GM21529 (cell line): ENCODE results near the gene FAM237A.

ENCODE experiments used
- ATAC-seq: cut with Tn5 transposase; IDR thresholded peaks from one replicate; pipeline ENCODE4 v1.9.1; 2021; ENCODE audit not compliant: unreplicated experiment

Gene FAM237A

DNA sequence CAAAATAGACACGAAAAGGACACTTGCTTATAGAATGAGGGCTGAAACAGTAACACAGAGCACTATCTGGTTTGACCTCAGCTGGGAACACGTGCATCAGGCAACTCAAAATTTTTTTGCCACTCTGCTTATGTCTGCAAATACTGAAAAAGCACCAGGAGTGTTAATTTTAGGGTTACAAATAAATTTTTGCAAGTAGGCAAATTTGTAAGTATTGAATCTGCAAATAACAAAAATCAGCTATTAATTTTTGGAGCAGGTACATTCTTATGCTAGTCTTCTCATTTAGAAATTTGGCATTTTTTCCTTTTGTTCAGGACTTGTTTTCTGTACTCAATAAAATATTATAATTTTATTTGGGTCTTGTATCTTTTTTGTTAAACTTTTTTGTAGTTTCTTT lies 46.2 kb downstream of the FAM237A start:
- ATAC-seq = no peak

DNA sequence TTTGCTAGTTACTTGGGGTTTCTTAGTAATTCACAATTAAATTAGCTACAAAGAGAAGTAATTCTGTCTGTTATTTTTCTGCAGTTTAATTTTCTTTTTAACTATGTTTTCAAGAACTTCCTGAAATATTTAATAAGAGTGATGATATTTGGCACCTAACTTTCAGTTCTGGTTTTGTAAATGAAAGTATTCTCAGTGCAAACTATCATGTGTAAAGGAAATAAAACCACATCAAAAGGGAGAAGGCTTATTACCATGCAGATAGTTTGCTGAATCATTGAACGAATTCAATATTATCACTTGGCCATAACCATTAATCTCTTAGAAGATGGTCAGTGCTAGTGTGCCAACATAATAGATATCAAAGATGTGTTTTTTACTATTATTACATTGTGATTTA lies 46.7 kb downstream of the FAM237A start:
- no peak for ATAC-seq

DNA sequence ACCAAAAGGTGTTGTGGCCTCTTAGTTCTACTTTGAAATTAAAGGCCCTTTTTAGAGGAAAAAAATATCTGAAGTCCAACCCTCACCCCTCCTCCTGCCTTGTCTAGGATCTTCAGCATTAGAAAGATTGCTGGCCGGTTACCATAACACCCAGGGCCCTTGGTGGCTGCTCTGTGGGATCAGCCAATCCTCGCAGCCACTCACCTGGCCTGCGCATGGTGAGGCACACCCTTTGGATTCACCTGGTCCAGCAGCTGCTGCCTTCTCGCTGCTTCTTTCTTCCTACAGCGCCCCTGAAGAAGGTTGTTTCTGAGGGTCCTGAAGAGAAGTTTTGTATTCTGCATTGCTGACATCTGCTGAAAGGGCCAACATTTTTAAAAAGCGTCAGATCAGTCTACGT lies 50.7 kb downstream of the FAM237A start:
- no peak for ATAC-seq

DNA sequence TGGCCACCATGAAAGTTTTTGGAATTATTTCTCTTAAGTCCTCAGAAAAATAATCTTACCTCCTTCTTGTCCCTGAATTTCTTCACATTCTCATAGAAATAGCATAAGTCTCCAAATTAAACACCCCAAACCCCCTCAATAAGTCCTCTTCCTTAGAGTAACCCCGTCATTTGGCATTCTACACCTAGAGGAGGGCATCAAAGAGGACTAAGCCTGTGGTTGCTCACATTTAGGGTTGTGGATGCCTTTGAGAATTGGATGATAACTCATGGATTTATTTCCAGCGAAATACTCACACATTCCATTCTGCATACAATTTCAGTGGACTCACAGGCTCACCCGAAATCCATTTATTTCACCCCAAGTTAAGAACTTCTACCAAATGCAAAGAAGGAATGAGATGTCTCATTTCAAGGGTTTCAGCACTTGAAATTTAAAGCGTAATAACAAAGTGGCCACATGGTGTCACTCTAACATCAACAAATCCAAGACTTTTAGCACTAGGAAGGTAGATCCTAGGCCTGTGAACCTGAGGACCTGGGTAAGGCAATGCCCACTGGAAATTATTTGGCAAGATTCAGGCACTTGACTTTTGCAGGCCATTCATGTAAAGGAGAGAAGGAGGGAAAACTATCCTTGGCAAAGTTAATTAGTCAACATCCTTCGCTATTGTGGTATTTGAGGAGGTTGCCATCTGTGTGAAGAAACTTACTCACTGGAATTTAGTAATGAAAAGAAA lies 51.3 kb downstream of the FAM237A start:
- peak; percentile 77 for ATAC-seq

DNA sequence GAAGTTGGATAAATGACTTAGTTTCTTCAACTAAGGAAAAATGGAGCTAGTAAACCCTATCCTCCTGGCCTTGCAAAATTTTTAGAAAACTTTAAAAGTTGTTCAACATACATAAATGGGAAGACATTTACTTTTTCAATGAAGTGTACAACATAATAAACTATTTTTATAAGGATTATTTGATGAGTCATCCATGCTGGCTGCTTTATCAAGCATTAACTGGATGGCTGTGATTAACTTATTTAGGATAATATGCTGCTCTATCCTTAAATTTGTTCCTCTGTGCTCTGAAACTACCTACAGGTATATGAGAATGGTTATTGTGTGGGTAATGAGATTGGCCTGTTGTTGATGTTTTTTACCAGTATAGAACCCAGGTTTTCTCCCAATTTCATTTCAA lies 54.6 kb downstream of the FAM237A start:
- ATAC-seq = no peak

DNA sequence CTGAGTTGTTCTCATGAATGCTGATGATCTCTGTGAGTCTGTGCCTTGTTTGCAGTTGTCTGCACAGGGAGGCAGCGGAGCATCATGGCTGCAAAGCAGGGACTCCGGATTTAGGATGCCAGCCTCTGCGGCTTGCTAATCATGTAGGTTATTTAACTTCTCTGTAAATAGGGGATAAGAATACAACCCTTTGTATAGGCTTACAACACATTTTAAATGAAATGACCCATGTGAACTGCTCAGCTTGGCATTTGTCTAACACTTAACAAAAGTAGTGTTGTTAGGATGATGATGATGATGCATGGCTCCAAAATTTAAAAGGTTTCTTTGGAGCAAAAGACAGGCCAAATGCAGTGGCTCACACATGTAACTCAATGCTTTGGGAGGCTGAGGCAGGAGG lies 56.5 kb downstream of the FAM237A start:
- ATAC-seq = no peak
